ENCODE measurements around the gene CLOCK.

DNA sequence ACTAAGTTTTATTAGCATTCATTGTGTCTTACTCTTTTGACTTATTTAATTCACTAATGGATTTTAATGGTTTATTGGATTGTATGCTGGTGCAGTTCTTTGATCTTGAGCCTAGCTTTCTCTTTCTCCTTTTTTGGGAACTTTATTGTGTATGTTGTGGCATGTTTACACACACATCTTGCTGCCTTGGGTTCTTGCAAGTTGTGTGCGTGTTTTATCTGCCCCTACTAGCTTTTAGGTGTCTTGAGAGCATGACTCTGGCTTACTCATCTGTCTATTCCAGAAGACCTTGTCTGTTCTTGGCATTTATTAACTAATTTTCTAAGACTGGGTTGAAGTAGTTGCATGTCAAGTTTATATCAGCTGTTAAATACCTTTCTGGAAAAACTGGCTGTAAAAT, 148.2 kb downstream of the CLOCK start:
- peak; percentile 17 for TF ChIP-seq POLR2A (IDR thresholded peaks at IDR 0.05; ENCODE audit: low read length)
- no peak for TF ChIP-seq GATA1 (IDR thresholded peaks at IDR 0.05; ENCODE audit: low read depth, low read length)

Data from erythroblast (primary cell).